ENCODE measurements around the gene PSD2.

PSD2 gene

DNA sequence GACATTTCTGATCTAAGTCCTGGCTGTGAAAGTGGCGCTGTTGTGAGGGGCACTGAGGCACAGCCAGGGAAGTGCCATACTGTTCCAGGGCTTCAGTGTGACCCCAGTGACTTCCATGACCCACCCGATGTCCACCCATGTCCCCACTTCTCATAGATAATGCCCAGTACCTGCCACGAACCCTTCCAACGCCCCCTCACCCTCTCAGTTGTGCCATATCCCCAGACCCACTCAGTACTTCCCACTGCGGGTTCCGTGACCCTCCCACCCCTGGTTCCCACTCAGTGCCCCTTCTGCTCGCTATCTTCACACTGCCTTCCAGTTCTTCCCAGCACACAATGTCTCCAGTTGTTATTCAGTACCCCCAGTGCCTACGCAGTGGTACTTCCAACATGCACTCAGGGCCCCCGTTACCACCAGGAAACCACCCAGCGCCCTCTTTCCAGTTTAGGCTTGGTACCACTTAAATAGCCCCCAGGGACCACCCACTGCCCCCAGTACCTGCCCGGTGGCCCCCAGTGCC is 30.7 kb upstream of the PSD2 start:
- no peak for TF ChIP-seq CTCF (IDR thresholded peaks at IDR 0.05; ENCODE audit: low read depth, low read length, missing control alignments)
- H3K4me3 ChIP-seq (ENCODE audit: low read depth, low read length): no peak overlapping the region; the same call in 1 of the 2 replicates
- DNase-seq (ENCODE audit: low read depth): no peak

GRCh38 chr5:139765409-139766217 is 30.0 kb upstream of the PSD2 start:
- peak overlapping the region; percentile 59 for H3K4me3 ChIP-seq (ENCODE audit: low read depth, low read length)
- no peak for DNase-seq (ENCODE audit: low read depth)
- peak; percentile 85 for TF ChIP-seq CTCF (IDR thresholded peaks at IDR 0.05; ENCODE audit: low read depth, low read length, missing control alignments)

DNA sequence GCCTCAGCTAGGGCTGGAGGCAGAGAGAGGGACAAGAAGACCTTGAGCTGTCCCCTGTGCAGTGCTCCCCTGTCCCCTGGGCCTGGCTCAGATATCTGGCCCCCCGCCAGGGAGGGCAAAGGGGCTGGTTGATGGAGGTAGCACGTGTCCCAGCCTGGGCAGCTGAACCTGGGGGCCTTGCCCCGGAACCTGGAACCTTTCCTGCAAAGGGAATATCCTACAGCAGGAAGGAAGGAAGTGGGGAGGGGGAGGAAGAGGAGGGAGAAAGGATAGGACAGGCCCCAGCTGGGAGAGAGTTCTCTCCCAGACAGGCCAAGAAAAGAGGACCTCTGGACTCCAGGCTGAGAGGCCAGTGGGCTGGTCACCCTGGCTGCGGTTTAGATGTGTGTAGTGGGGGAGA is 27.6 kb upstream of the PSD2 start:
- no peak overlapping the region for H3K4me3 ChIP-seq (ENCODE audit: low read depth, low read length)
- no peak for TF ChIP-seq CTCF (IDR thresholded peaks at IDR 0.05; ENCODE audit: low read depth, low read length, missing control alignments)
- no peak for DNase-seq (ENCODE audit: low read depth)

DNA sequence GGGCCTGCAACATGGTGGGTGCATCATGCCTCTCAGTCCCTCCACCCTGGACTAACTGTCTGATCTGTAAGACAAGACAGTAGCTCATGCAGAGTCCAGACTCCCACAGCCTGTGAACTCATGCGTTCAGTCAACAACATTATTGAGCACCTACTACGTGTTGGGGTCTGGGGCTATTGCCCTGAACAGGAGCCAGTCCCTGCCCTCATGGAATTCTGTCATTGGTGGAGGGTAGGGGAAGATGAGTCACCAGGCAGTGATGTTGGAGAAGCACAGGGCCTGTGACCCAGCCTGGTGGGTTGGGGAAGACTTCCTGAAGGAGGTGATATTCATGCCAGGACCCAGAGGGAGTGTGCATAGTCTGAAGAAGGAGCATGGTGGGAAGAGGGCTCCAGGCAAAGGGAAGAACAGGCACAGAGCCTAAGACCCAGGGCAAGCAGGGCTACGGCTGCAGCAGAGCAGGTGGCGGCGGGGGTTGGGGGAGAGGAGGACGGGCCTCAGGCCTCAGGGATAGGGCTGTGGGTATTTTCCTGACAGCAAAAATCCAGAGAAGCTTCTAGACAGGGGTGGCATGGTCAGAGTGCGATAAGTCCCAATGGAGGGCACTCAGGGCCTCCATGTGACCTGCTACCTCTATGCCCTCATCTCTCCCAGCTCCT is 26.7 kb upstream of the PSD2 start:
- DNase-seq (ENCODE audit: low read depth): no peak
- TF ChIP-seq CTCF (IDR thresholded peaks at IDR 0.05; ENCODE audit: low read depth, low read length, missing control alignments): no peak
- no peak overlapping the region for H3K4me3 ChIP-seq (ENCODE audit: low read depth, low read length)

DNA sequence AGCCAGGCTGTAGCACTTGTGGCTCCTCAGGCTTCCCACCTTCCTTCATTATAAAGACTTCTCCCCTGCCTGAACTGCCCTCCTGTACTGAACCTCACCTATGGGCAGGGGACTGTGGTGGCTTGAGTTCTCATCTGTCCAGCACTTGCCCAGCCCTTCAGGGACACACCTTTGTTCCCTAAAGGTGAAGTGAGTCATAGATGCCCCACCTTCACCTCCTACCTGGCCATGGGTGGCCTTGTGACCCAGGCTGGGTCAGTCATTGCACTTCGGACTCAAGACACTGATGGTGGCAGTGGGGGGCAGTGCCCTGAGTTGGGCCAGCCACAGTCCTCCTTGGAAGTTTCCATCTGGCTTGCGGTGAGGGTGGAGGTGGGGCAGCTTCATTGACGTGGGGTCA is 26.1 kb upstream of the PSD2 start:
- DNase-seq (ENCODE audit: low read depth): no peak
- no peak for TF ChIP-seq CTCF (IDR thresholded peaks at IDR 0.05; ENCODE audit: low read depth, low read length, missing control alignments)

DNA sequence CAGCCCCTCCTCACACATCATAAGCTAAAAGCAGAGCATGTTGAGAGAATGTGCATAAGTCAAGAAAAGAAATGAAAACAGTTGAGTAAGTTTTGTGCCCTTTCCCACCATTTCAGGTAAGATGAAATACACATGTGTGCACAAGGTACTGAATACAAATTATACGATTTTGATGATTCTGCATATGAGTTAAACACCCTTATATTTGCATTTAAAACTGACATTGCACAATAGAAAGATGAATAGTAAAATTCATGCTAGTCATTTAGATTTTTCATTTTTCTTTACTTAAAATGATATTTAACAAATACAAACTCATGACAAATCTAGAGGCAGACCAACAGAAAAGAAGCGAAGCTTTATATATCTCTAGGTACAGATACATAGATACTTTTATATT is 24.9 kb upstream of the PSD2 start:
- TF ChIP-seq CTCF (IDR thresholded peaks at IDR 0.05; ENCODE audit: low read depth, low read length, missing control alignments): no peak
- no peak overlapping the region for H3K4me3 ChIP-seq (ENCODE audit: low read depth, low read length)
- no peak for DNase-seq (ENCODE audit: low read depth)

More for the DNA sequence above, 26.1 kb upstream of the PSD2 start:
- H3K4me3 ChIP-seq (ENCODE audit: low read depth, low read length): no peak overlapping the region

All from GM12864 (cell line).